HFFc6 (cell line): ENCODE data around the gene STIM2. TPM values are rescaled to one million over a fixed set of nuclear protein-coding genes. Genes with fewer than 3 reads are reported as not detected.

Source experiments
- DNase-seq: peaks from one replicate; pipeline ENCODE4 v3.0.0-alpha.2; 2018
- H3K27ac Mint-ChIP-seq: 2 replicates; pipeline ENCODE4 v1.8.0; 2020; ENCODE audit warnings: mild to moderate bottlenecking, mixed read lengths
- H3K27me3 Mint-ChIP-seq: 2 replicates; pipeline ENCODE4 v1.8.0; 2021; ENCODE audit warnings: mild to moderate bottlenecking, moderate library complexity, mixed read lengths; ENCODE audit not compliant: insufficient read depth
- H3K36me3 Mint-ChIP-seq: 2 replicates; pipeline ENCODE4 v1.8.0; 2021; ENCODE audit warnings: low read depth, mixed read lengths
- H3K4me1 Mint-ChIP-seq: 2 replicates; pipeline ENCODE4 v1.8.0; 2020; ENCODE audit warnings: low read depth, mixed read lengths
- H3K4me3 Mint-ChIP-seq: 2 replicates; pipeline ENCODE4 v1.8.0; 2020; ENCODE audit warnings: mild to moderate bottlenecking, moderate library complexity, mixed read lengths
- H3K9me3 Mint-ChIP-seq: 2 replicates; pipeline ENCODE4 v1.8.0; 2020; ENCODE audit warnings: mild to moderate bottlenecking, mixed read lengths
- CTCF ChIP-seq: fragments of 200-600 bp; sonication (generic); IDR thresholded peaks from 2 replicates; pipeline ENCODE4 v1.5.0; 2021; ENCODE audit warnings: antibody characterized with exemption, mild to moderate bottlenecking
- total RNA-seq, 6 experiments: library from RNA; stranded (reverse); fragmentation: NEBNext Ultra II Directional; extraction: Animal tissue kit (Norgen Biotek cat#: 25700); gene quantifications; 2 replicates in 1 of 6; 3 replicates in 5 of 6; pipeline ENCODE4 v1.2.3, GENCODE V29; 2021

The STIM2 gene
- total RNA-seq, 6 experiments from 2014 or later: 13.7 to 17.1 (median 16.0) TPM

DNA sequence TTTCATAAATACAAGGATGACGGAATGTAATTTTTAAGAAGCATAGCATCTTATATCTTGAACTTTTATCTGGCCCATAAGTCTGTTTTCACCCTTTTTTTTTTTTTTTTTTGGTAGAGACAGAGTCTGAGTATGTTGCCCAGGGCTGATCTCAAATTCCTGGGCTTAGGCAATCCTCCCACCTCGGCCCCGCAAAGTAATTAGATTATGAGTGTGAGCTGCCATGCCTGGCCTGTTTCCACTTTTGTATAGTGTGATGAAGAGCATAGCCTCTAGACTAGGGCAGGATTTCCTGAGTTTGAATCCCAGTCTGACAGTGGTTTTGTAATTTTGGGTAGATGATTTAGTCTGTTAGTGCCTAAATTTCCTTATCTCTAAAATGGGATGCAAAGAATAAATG, 11.0 kb downstream of the STIM2 start:
- DNase-seq: peak; percentile 35
- Mint-ChIP-seq H3K36me3 (no peaks in the 10 kb centered on the region), H3K4me3 (no peak overlapping the region), H3K4me1 (peaks cover 22% of the 10 kb centered on the region), H3K27ac (no peak overlapping the region), H3K27me3 (no peaks in the 10 kb centered on the region), H3K9me3 (no peaks in the 10 kb centered on the region)
- no peak for TF ChIP-seq CTCF

GRCh38 chr4:26873391-26874026, 12.9 kb downstream of the STIM2 start:
- Mint-ChIP-seq H3K27ac (no peak overlapping the region), H3K9me3 (no peaks in the 10 kb centered on the region), H3K27me3 (no peaks in the 10 kb centered on the region), H3K4me3 (no peak overlapping the region), H3K4me1 (peaks cover 19% of the 10 kb centered on the region), H3K36me3 (no peaks in the 10 kb centered on the region)
- no peak for TF ChIP-seq CTCF
- DNase-seq: no peak

GRCh38 chr4:26874110-26874509, 13.5 kb downstream of the STIM2 start:
- Mint-ChIP-seq H3K27ac (no peak overlapping the region), H3K4me3 (no peak overlapping the region)

GRCh38 chr4:26877406-26877805, 16.8 kb downstream of the STIM2 start:
- no peaks in the 10 kb centered on the region for H3K36me3 Mint-ChIP-seq
- H3K27me3 Mint-ChIP-seq: no peaks in the 10 kb centered on the region; the same call in 1 of the 2 replicates
- peaks cover 12% of the 10 kb centered on the region; the same call in 1 of the 2 replicates for H3K4me1 Mint-ChIP-seq
- TF ChIP-seq CTCF: no peak
- H3K27ac Mint-ChIP-seq: no peak overlapping the region
- no peak overlapping the region for H3K4me3 Mint-ChIP-seq
- no peak for DNase-seq
- H3K9me3 Mint-ChIP-seq: no peaks in the 10 kb centered on the region

More at GRCh38 chr4:26874110-26874509, 13.5 kb downstream of the STIM2 start:
- no peak for DNase-seq
- Mint-ChIP-seq H3K9me3 (no peaks in the 10 kb centered on the region), H3K4me1 (peaks cover 25% of the 10 kb centered on the region), H3K36me3 (no peaks in the 10 kb centered on the region), H3K27me3 (no peaks in the 10 kb centered on the region)
- no peak for TF ChIP-seq CTCF

GRCh38 chr4:26877961-26878360, 17.3 kb downstream of the STIM2 start:
- no peak overlapping the region for H3K4me3 Mint-ChIP-seq
- TF ChIP-seq CTCF: no peak
- DNase-seq: no peak
- H3K9me3 Mint-ChIP-seq: no peaks in the 10 kb centered on the region
- H3K27me3 Mint-ChIP-seq: no peaks in the 10 kb centered on the region; the same call in none of the 2 replicates
- peaks cover 12% of the 10 kb centered on the region; the same call in 1 of the 2 replicates for H3K4me1 Mint-ChIP-seq
- H3K36me3 Mint-ChIP-seq: no peaks in the 10 kb centered on the region
- H3K27ac Mint-ChIP-seq: no peak overlapping the region
